Measurements from ENCODE around the gene TSEN34.

The TSEN34 gene

DNA sequence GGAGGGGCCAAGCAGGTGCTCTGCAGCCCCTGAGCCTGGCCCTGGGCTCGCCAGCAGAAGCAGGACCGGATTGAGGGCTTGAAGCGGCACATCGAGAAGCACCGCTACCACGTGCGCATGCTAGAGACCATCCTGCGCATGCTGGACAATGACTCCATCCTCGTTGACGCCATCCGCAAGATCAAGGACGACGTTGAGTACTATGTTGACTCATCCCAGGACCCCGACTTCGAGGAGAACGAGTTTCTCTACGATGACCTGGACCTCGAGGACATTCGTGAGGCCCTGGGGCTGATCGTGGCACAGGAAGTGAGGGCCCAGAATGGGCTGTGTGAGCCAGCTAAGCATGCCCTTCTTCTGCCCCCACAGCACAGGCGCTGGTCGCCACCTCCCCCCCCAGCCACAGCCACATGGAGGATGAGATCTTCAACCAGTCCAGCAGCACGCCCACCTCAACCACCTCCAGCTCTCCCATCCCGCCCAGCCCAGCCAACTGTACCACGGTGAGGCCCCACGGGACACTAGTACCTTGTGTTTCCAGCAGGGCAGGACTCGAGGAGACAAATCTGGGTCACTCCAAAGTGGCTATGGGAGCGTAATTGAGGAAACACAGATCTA, 45.5 kb upstream of the TSEN34 start:
- TF ChIP-seq ZFHX2 (tag by site-specific recombination; conservative IDR thresholded peaks at IDR 0.05) (peak; percentile 38), EGR2 (tag by site-specific recombination; IDR thresholded peaks at IDR 0.05; ENCODE audit: low read depth) (peak; percentile 54; the same call in 1 of the 2 replicates), ZEB2 (tag by site-specific recombination; IDR thresholded peaks at IDR 0.05) (no peak)
- ChIA-PET POLR2A (interaction anchor here (1.5 kb wide), 1 partner anchor 9 kb away, joined by 8 read pairs; the partner anchor contains the start of gene CNOT3), CTCF (interaction anchor here (0.6 kb wide), 1 partner anchor 14 kb away, joined by 3 read pairs; no protein-coding TSS in a partner anchor)
- Histone ChIP-seq H3K27ac (ENCODE audit: extremely low read depth, low read depth, low read length) (no peak overlapping the region), H3K4me3 (ENCODE audit: low read depth, low read length) (no peak overlapping the region), H3K9me3 (ENCODE audit: control insufficient read depth, insufficient read depth, low read depth, low read length) (no peaks in the 10 kb centered on the region), H3K36me3 (ENCODE audit: control insufficient read depth in 2 of 2, insufficient read depth in 1 of 2, low read length in 2 of 2) (peaks cover 65 to 99% of the 10 kb centered on the region in 2 experiments), H3K4me1 (ENCODE audit: control insufficient read depth, insufficient read depth, low read length) (no peaks in the 10 kb centered on the region)

DNA sequence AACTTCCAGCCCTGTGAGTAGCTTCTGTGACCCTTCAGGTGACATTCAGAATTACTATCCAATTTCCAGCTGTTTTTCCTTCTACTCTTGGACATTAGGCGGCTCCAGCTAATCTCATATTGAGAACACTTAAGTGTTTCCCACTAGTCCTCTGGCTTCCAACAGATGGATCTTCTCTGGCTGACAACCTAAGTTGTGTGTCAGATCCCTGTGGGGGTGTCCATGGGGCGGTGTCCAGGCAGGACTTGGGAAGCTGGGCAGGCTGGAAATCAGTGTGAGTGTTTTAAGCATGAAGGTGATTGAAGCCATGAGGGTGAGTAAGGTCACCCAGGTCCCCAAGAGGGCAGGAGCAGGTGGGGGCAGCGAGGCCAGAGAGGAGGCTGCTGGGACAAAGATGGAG, 43.4 kb upstream of the TSEN34 start:
- Histone ChIP-seq H3K36me3 (ENCODE audit: control insufficient read depth in 2 of 2, insufficient read depth in 1 of 2, low read length in 2 of 2) (peaks cover 70 to 98% of the 10 kb centered on the region in 2 experiments), H3K9me3 (ENCODE audit: control insufficient read depth, insufficient read depth, low read depth, low read length) (no peaks in the 10 kb centered on the region), H3K27ac (ENCODE audit: extremely low read depth, low read depth, low read length) (no peak overlapping the region), H3K4me1 (ENCODE audit: control insufficient read depth, insufficient read depth, low read length) (no peaks in the 10 kb centered on the region), H3K4me3 (ENCODE audit: low read depth, low read length) (no peak overlapping the region)
- TF ChIP-seq ZNF544 (tag by site-specific recombination; IDR thresholded peaks at IDR 0.05), result no peak
- TF ChIP-seq ZFP37 (tag by site-specific recombination; IDR thresholded peaks at IDR 0.05), result no peak
- TF ChIP-seq ZBTB20 (tag by site-specific recombination; IDR thresholded peaks at IDR 0.05), result no peak
- no peak for TF ChIP-seq MEIS1 (CRISPR knock-in tag; IDR thresholded peaks at IDR 0.05; ENCODE audit: borderline replicate concordance)
- TF ChIP-seq, protein P1, sequence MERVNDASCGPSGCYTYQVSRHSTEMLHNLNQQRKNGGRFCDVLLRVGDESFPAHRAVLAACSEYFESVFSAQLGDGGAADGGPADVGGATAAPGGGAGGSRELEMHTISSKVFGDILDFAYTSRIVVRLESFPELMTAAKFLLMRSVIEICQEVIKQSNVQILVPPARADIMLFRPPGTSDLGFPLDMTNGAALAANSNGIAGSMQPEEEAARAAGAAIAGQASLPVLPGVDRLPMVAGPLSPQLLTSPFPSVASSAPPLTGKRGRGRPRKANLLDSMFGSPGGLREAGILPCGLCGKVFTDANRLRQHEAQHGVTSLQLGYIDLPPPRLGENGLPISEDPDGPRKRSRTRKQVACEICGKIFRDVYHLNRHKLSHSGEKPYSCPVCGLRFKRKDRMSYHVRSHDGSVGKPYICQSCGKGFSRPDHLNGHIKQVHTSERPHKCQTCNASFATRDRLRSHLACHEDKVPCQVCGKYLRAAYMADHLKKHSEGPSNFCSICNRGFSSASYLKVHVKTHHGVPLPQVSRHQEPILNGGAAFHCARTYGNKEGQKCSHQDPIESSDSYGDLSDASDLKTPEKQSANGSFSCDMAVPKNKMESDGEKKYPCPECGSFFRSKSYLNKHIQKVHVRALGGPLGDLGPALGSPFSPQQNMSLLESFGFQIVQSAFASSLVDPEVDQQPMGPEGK (tag by site-specific recombination; IDR thresholded peaks at IDR 0.05), result no peak
- TF ChIP-seq HOXD13 (CRISPR knock-in tag; IDR thresholded peaks at IDR 0.05; ENCODE audit: borderline replicate concordance), result no peak
- TF ChIP-seq, protein P2, sequence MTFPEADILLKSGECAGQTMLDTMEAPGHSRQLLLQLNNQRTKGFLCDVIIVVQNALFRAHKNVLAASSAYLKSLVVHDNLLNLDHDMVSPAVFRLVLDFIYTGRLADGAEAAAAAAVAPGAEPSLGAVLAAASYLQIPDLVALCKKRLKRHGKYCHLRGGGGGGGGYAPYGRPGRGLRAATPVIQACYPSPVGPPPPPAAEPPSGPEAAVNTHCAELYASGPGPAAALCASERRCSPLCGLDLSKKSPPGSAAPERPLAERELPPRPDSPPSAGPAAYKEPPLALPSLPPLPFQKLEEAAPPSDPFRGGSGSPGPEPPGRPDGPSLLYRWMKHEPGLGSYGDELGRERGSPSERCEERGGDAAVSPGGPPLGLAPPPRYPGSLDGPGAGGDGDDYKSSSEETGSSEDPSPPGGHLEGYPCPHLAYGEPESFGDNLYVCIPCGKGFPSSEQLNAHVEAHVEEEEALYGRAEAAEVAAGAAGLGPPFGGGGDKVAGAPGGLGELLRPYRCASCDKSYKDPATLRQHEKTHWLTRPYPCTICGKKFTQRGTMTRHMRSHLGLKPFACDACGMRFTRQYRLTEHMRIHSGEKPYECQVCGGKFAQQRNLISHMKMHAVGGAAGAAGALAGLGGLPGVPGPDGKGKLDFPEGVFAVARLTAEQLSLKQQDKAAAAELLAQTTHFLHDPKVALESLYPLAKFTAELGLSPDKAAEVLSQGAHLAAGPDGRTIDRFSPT (tag by site-specific recombination; IDR thresholded peaks at IDR 0.05), result no peak
- no peak for TF ChIP-seq ZNF112 (tag by site-specific recombination; IDR thresholded peaks at IDR 0.05)
- TF ChIP-seq ZNF175 (tag by site-specific recombination; IDR thresholded peaks at IDR 0.05), result no peak
- no peak for TF ChIP-seq ZNF830 (tag by site-specific recombination; IDR thresholded peaks at IDR 0.05; ENCODE audit: low read depth)
- TF ChIP-seq ZSCAN30 (tag by site-specific recombination; IDR thresholded peaks at IDR 0.05), result no peak
- no peak for TF ChIP-seq ZNF660 (tag by site-specific recombination; IDR thresholded peaks at IDR 0.05)
- no peak for TF ChIP-seq ZNF391 (tag by site-specific recombination; IDR thresholded peaks at IDR 0.05; ENCODE audit: borderline replicate concordance, low read depth)
- no peak for TF ChIP-seq ZNF423 (tag by site-specific recombination; IDR thresholded peaks at IDR 0.05)
- no peak for TF ChIP-seq KLF1 (tag by site-specific recombination; IDR thresholded peaks at IDR 0.05)
- no peak for TF ChIP-seq ZEB2 (tag by site-specific recombination; IDR thresholded peaks at IDR 0.05)
- POLR2A ChIA-PET, result interaction anchor here (3.9 to 8.0 kb wide), 2 partner anchors 9 to 11 kb away, joined by 23 to 87 read pairs; partner anchors contain the start of genes CNOT3 and LENG1
- CTCF ChIA-PET, result no interaction called here

DNA sequence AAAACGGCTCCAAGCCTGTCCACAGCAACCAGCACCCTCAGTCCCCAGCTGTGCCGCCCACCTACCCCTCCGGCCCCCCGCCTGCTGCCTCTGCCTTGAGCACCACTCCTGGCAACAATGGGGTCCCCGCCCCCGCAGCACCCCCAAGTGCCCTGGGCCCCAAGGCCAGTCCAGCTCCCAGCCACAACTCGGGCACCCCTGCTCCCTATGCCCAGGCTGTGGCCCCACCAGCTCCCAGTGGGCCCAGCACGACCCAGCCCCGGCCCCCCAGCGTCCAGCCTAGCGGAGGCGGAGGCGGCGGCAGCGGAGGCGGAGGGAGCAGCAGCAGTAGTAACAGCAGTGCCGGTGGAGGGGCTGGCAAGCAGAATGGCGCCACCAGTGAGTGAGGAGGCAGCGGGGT, 43.0 kb upstream of the TSEN34 start:
- no peak overlapping the region for H3K27ac ChIP-seq (ENCODE audit: extremely low read depth, low read depth, low read length)
- ChIA-PET CTCF (interaction anchor here (1.3 kb wide), 1 partner anchor 9 kb away, joined by 5 read pairs; no protein-coding TSS in a partner anchor), POLR2A (interaction anchor here (3.9 to 8.0 kb wide), 2 partner anchors 10 to 11 kb away, joined by 23 to 87 read pairs; partner anchors contain the start of genes CNOT3 and LENG1)
- no peak overlapping the region for H3K4me3 ChIP-seq (ENCODE audit: low read depth, low read length)
- H3K36me3 ChIP-seq (ENCODE audit: control insufficient read depth in 2 of 2, insufficient read depth in 1 of 2, low read length in 2 of 2), result peaks cover 70 to 98% of the 10 kb centered on the region in 2 experiments
- no peaks in the 10 kb centered on the region for H3K9me3 ChIP-seq (ENCODE audit: control insufficient read depth, insufficient read depth, low read depth, low read length)
- TF ChIP-seq, protein P3, sequence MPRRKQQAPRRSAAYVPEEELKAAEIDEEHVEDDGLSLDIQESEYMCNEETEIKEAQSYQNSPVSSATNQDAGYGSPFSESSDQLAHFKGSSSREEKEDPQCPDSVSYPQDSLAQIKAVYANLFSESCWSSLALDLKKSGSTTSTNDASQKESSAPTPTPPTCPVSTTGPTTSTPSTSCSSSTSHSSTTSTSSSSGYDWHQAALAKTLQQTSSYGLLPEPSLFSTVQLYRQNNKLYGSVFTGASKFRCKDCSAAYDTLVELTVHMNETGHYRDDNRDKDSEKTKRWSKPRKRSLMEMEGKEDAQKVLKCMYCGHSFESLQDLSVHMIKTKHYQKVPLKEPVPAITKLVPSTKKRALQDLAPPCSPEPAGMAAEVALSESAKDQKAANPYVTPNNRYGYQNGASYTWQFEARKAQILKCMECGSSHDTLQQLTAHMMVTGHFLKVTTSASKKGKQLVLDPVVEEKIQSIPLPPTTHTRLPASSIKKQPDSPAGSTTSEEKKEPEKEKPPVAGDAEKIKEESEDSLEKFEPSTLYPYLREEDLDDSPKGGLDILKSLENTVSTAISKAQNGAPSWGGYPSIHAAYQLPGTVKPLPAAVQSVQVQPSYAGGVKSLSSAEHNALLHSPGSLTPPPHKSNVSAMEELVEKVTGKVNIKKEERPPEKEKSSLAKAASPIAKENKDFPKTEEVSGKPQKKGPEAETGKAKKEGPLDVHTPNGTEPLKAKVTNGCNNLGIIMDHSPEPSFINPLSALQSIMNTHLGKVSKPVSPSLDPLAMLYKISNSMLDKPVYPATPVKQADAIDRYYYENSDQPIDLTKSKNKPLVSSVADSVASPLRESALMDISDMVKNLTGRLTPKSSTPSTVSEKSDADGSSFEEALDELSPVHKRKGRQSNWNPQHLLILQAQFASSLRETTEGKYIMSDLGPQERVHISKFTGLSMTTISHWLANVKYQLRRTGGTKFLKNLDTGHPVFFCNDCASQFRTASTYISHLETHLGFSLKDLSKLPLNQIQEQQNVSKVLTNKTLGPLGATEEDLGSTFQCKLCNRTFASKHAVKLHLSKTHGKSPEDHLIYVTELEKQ (tag by site-specific recombination; IDR thresholded peaks at IDR 0.05; ENCODE audit: borderline replicate concordance), result no peak
- TF ChIP-seq ZFHX2 (tag by site-specific recombination; conservative IDR thresholded peaks at IDR 0.05) (peak; percentile 90), ZFP3 (tag by site-specific recombination; IDR thresholded peaks at IDR 0.05; ENCODE audit: low read depth) (no peak), YY2 (tag by site-specific recombination; IDR thresholded peaks at IDR 0.05) (no peak), EGR2 (tag by site-specific recombination; IDR thresholded peaks at IDR 0.05; ENCODE audit: low read depth) (peak; percentile 84)
- no peaks in the 10 kb centered on the region for H3K4me1 ChIP-seq (ENCODE audit: control insufficient read depth, insufficient read depth, low read length)

Measured in HEK293 (cell line).